ENCODE measurements around the gene ANKRD40. TPM values are rescaled to one million over a fixed set of nuclear protein-coding genes. Genes with fewer than 3 reads are reported as not detected.

Gene ANKRD40
- total and polyA plus RNA-seq, 9 of the 15 experiments (the other 6 are each of a cell fraction or from before 2014, with no cell fraction given), result 9.0 to 28.9 (median 27.7) TPM

- peak; percentile 86 for TF ChIP-seq MGA (IDR thresholded peaks at IDR 0.05)
- TF ChIP-seq ZNF583 (CRISPR knock-in tag; IDR thresholded peaks at IDR 0.05), result peak; percentile 62; the same call in 1 of the 2 replicates
- TF ChIP-seq VEZF1 (CRISPR knock-in tag; IDR thresholded peaks at IDR 0.05), result peak; percentile 94
- peak in 2 of 3 experiments; percentile 76 to 82 for TF ChIP-seq YY1 (IDR thresholded peaks at IDR 0.05; ENCODE audit: borderline replicate concordance in 1 of 3, control insufficient read depth in 1 of 3, extremely low read depth in 1 of 3, insufficient read depth in 3 of 3, insufficient read length in 1 of 3, insufficient replicate concordance in 2 of 3, low read depth in 1 of 3, low read length in 2 of 3)
- no peak for TF ChIP-seq FOXJ2 (tag; IDR thresholded peaks at IDR 0.05)
- no peak for TF ChIP-seq SRSF7 (optimal IDR thresholded peaks at IDR 0.05; ENCODE audit: low read depth, low read length)
- TF ChIP-seq SPI1 (IDR thresholded peaks at IDR 0.05; ENCODE audit: borderline replicate concordance, low read depth, low read length), result 0 out of 2 replicates have a peak, but pooled peaks have one; percentile 16
- peak; percentile 35 for TF ChIP-seq MXD1 (CRISPR knock-in tag; IDR thresholded peaks at IDR 0.05; ENCODE audit: borderline replicate concordance, poor library complexity, severe bottlenecking)
- TF ChIP-seq C11orf30 (IDR thresholded peaks at IDR 0.05; ENCODE audit: low read depth), result peak; percentile 61
- TF ChIP-seq RAD51 (IDR thresholded peaks at IDR 0.05; ENCODE audit: borderline replicate concordance, low read depth), result peak; percentile 35; the same call in 1 of the 2 replicates
- TF ChIP-seq NEUROD1 (IDR thresholded peaks at IDR 0.05; ENCODE audit: borderline replicate concordance, low read depth, low read length, partially characterized antibody), result peak; percentile 68
Measured at GRCh38 chr17:50707289-50708049, at the start of gene ANKRD40 (continued).
